Measurements from ENCODE around the gene TMEM82. TPM values are rescaled to one million over a fixed set of nuclear protein-coding genes. Genes with fewer than 3 reads are reported as not detected.

TMEM82 gene
- total RNA-seq, 1 donor from 2014 or later: not detected

DNA sequence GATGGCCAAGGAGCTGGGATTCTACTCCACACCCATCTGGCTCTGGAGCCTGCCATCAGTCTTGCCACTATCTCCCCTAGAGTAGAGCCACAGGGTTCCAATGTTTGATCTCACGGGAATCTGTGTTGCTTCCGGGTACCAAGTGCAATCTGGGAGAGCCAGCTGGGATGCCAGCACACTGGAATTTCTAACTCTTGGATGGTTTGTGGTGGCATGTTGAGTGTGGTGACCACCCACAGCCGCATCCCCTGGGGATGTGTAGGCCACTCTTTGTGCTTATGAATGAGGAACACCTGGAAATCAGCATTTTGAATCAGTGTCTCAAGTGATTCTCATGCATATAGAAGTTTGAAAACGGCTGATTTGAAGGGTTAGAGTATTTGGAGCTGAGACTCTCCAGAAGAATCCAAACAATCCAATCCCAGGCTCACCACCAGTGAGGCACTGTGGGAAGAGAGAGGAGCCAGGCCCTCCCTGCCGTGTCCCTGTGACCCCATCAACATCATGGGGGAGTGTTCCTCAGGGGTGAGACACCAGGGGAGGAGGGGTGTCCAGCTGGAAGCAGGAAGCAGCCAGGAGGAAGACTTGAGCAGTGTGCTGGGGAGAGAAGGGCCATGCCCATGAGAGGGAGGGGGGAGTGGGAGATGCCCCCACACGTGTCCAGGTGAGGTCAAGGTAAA lies 29.7 kb downstream of the TMEM82 start:
- FAIRE-seq (no peak), DNase-seq (ENCODE audit: low spot score in 2 of 2) (no peak)

DNA sequence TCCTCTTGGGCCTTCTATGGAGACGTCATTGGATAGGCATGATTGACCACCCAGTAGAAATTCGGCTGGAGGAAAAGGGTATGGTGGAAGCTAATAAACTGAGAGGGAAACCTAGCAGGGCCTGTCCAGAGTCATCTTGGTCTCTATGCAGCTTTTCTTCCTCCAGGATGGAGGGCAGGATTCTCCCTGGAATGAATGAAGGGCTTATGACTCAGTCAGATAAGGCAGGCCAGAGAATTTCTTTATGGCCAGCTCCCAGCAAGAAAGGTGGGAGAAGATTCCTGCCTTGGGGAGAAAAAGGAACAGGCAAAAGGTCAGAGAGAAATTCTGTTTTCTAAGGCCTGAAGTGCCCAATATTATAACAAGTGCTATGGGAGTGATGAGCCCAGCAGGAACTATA lies 33.4 kb downstream of the TMEM82 start:
- DNase-seq (ENCODE audit: low spot score in 2 of 2): no peak
- FAIRE-seq: no peak

DNA sequence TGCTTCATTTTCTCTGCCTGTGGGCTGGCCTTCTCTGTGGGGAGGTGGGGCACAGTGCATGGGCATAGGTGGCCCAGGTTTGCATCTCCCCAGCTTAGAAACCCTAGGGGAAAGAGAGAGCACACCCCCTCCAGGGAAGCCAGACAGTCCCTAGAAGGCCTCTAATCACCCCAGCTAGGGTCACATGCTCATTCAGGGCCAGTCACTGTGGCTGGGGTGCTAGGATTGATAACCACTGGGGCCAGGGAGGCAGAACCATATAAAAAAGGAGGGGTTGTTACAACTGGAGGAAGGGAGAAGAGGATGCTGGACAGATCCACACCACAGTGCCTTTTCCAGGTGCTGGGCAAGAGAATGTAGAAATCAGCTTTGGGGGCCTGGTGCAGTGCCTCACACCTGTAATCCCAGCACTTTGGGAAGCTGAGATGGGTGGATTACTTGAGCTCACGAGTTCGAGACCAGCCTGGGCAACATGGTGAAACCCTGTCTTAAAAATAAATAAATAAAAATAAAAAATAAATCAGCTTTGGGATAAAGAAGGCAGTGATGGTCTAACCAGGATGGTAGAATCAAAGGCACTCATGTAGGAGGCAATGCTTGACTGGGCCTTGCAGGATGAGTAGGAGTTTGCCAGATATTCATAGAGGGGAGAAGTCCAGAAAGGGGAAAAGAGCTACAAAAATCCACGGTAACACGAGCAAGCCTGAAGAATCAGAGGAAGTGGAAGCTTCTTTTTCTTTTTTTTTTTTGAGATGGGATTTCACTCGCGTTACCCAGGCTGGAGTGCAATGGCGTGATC lies 35.8 kb downstream of the TMEM82 start:
- DNase-seq (ENCODE audit: low spot score in 2 of 2) (no peak), FAIRE-seq (no peak)

DNA sequence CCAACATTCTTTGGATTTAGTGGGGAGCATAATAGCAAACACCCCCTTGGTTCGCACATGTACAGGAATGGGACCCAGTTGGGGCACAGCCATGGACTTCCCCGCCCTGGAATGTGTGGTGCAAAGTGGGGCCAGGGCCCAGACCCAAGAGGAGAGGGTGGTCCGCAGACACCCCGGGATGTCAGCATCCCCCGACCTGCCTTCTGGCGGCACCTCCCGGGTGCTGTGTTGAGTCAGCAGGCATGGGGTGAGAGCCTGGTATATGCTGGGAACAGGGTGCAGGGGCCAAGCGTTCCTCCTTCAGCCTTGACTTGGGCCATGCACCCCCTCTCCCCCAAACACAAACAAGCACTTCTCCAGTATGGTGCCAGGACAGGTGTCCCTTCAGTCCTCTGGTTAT lies 43.4 kb downstream of the TMEM82 start:
- FAIRE-seq (no peak), DNase-seq (ENCODE audit: low spot score in 2 of 2) (no peak)

DNA sequence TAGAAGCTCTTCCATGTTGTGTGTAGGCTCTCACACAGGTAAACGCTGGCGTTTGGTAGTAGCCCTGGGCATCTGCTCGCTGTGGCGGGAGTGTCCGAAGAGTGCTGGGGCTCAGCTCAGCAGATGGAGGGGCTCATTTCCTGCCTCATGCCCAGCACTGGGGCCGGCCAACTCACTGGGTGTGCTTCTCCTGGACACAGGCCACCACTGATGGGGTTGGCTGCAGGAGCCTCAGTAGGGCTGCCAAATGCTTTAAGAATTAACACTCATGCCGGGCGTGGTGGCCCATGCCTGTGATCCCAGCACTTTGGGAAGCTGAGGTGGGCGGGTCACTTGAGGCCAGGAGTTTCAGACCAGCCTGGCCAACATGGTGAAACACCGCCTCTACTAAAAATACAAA lies 44.3 kb downstream of the TMEM82 start:
- FAIRE-seq: no peak

DNA sequence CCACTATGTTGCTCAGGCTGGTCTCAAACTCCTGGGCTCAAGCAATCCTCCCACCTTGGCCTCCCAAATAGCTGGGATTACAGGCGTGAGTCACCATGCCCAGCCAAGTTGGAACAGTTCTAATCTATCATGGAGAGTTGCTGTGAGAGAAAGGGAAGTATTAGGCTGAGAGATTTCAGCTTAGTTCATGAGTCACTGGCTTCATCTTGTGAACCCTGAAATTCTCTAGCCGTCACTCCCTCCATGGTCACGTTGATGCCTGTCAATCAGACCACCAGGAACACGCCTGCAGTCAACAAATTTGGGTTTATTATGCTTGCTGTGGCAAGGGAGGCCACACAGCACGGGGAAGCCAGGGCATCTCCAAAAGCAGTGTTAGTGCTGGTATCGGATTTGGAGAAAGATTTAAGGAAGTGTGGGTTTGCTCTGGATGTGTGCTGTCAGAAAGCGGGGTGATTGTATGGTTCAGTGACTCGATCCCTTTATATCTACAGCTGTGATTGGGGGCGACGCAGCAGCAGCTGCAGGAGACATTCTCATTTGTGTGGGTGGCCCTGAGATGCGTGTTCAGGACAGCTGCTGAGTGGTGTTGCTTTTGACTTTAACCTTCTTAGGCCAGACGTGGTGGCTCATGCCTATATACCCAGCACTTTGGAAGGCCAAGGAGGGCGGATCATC lies 46.5 kb downstream of the TMEM82 start:
- FAIRE-seq (no peak), DNase-seq (ENCODE audit: low spot score in 2 of 2) (no peak)

More for the DNA sequence above, 44.3 kb downstream of the TMEM82 start:
- no peak for DNase-seq (ENCODE audit: low spot score in 2 of 2)

DNA sequence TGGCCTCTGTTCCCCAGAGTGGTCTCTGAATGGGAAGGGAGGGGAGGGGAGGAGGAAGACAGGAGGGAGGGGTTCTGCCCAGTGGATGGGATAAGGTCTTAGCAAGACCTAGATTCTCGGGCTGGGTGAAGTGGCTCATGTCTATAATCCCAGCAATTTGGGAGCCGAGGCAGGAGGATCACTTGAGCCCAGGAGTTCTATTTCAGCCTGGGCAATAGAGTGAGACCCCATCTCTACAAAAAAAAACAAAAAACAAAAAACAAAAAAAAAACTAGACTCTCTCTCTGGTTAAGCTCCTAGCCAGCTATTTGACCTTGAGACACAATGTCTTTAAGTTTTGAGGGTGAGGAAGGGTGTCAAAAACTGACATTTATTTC lies 53.8 kb downstream of the TMEM82 start:
- FAIRE-seq: no peak
- no peak for DNase-seq (ENCODE audit: low spot score in 2 of 2)

Other genes starting within 250 kb of the TMEM82 start
- gene CASP9, start 218.3 kb upstream of the TMEM82 start, total RNA-seq: 2.0 TPM
- gene DNAJC16, start 215.7 kb upstream of the TMEM82 start, total RNA-seq: 16.3 TPM
- gene AGMAT, start 157.4 kb upstream of the TMEM82 start, total RNA-seq: 0.82 TPM
- 11.8 TPM for gene DDI2, start 125.0 kb upstream of the TMEM82 start, total RNA-seq
- 32.6 TPM for gene PLEKHM2, start 58.2 kb upstream of the TMEM82 start, total RNA-seq
- gene SLC25A34, start 6.2 kb upstream of the TMEM82 start, total RNA-seq: not detected
- 14.3 TPM for gene FBLIM1, start 16.3 kb downstream of the TMEM82 start, total RNA-seq
- gene UQCRHL, start 65.2 kb downstream of the TMEM82 start, total RNA-seq: 2.9 TPM
- gene SPEN, start 105.2 kb downstream of the TMEM82 start, total RNA-seq: 58.3 TPM
- gene ZBTB17, start 233.6 kb downstream of the TMEM82 start, total RNA-seq: 46.9 TPM

Measured in frontal cortex (tissue), 4 donors.